C4-2B (cell line): ENCODE results near the gene OLFM2.

Experiments
- ZFX ChIP-seq: fragments of 450-650 bp; IDR thresholded peaks from 2 replicates; pipeline ENCODE4 v1.6.1; 2017
- TF ChIP-seq, protein P1 (sequence below): fragments of 450-650 bp; conservative IDR thresholded peaks from 2 replicates; pipeline ENCODE4 v1.5.1; 2017; ENCODE audit warnings: mild to moderate bottlenecking

- TF ChIP-seq, protein P1, sequence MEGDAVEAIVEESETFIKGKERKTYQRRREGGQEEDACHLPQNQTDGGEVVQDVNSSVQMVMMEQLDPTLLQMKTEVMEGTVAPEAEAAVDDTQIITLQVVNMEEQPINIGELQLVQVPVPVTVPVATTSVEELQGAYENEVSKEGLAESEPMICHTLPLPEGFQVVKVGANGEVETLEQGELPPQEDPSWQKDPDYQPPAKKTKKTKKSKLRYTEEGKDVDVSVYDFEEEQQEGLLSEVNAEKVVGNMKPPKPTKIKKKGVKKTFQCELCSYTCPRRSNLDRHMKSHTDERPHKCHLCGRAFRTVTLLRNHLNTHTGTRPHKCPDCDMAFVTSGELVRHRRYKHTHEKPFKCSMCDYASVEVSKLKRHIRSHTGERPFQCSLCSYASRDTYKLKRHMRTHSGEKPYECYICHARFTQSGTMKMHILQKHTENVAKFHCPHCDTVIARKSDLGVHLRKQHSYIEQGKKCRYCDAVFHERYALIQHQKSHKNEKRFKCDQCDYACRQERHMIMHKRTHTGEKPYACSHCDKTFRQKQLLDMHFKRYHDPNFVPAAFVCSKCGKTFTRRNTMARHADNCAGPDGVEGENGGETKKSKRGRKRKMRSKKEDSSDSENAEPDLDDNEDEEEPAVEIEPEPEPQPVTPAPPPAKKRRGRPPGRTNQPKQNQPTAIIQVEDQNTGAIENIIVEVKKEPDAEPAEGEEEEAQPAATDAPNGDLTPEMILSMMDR: no peak
- TF ChIP-seq ZFX: no peak
Observed at GRCh38 chr19:9943744-9944143, 7.4 kb upstream of the OLFM2 start.
